Measurements from ENCODE around the gene CSMD2. TPM values are rescaled to one million over a fixed set of nuclear protein-coding genes. Genes with fewer than 3 reads are reported as not detected.

CSMD2 gene
- total and polyA plus RNA-seq, 2 of the 8 experiments (the other 6 are each of a cell fraction or from before 2014, with no cell fraction given): 7.0 to 14.7 TPM

DNA sequence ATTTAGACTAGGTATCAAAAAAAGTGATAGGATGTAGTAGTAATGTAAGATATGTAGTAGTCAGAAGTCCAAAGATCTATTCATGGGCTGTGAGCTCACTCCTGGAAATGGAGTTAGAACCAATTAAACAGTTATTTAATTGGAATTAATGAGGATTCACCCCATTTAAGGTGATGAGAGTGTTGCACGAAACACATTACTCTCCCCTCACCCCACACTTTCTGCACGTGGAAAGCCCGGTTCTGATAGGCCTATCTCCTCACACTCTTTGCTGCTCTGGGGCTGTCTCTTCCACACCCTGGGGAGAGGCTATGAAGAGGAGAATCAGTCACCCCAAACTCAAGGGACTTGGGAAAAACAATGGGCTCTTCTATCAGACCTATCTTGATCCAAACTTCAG, 174.7 kb downstream of the CSMD2 start (continued):
- TF ChIP-seq SIN3A (conservative IDR thresholded peaks at IDR 0.05 in 1 of 2, IDR thresholded peaks at IDR 0.05 in 1 of 2; ENCODE audit: low read depth in 1 of 2, low read length in 2 of 2) (no peak), TCF12 (IDR thresholded peaks at IDR 0.05; ENCODE audit: low read depth, low read length) (no peak)
